MM.1S (cell line): ENCODE measurements around the gene ENO1.
"Not testable (repeated sequence)": the region's sequence is repeated elsewhere in the genome, so short reads cannot be mapped to it uniquely, and the experiment has no call there.

Experiments used
- DNase-seq: peaks from one replicate; pipeline ENCODE4 v3.0.0-alpha.2; 2015
- H2AFZ ChIP-seq: fragments of 300-600 bp; sonication (generic); 2 replicates; pipeline ENCODE4 v1.6.0; 2016; ENCODE audit warnings: antibody characterized with exemption, low read length
- H3F3A ChIP-seq: fragments of 300-600 bp; sonication (generic); 2 replicates; pipeline ENCODE4 v1.6.1; 2016; ENCODE audit warnings: mild to moderate bottlenecking, antibody characterized with exemption, low read length, moderate library complexity, mixed read lengths; ENCODE audit not compliant: insufficient read depth
- H3K27ac ChIP-seq: fragments of 300-600 bp; sonication (generic); 2 replicates; pipeline ENCODE4 v1.5.1; 2016; ENCODE audit warnings: mild to moderate bottlenecking, low read length
- H3K27me3 ChIP-seq: fragments of 300-600 bp; sonication (generic); replicated peaks from 2 replicates; pipeline ENCODE4 v1.6.0; 2016; ENCODE audit warnings: low read length; ENCODE audit not compliant: insufficient read depth
- H3K36me3 ChIP-seq: fragments of 300-600 bp; sonication (generic); replicated peaks from 2 replicates; pipeline ENCODE4 v1.6.1; 2016; ENCODE audit warnings: mild to moderate bottlenecking, low read length, mixed read lengths; ENCODE audit not compliant: insufficient read depth
- H3K4me1 ChIP-seq: fragments of 300-600 bp; sonication (generic); 2 replicates; pipeline ENCODE4 v1.6.1; 2016; ENCODE audit warnings: low read length, mixed read lengths
- H3K4me2 ChIP-seq: fragments of 300-600 bp; sonication (generic); 2 replicates; pipeline ENCODE4 v1.6.0; 2016; ENCODE audit warnings: low read depth, low read length
- H3K4me3 ChIP-seq: fragments of 300-600 bp; sonication (generic); 2 replicates; pipeline ENCODE4 v1.5.1; 2016; ENCODE audit warnings: low read length, mixed read lengths
- H3K79me2 ChIP-seq: fragments of 300-600 bp; sonication (generic); 2 replicates; pipeline ENCODE4 v1.6.1; 2016; ENCODE audit warnings: mixed run types, low read length, mixed read lengths
- H3K9ac ChIP-seq: fragments of 300-600 bp; sonication (generic); 2 replicates; pipeline ENCODE4 v1.6.1; 2016; ENCODE audit warnings: low read length, mixed read lengths
- H3K9me2 ChIP-seq: fragments of 300-600 bp; sonication (generic); replicated peaks from 2 replicates; pipeline ENCODE4 v1.6.1; 2016; ENCODE audit warnings: mild to moderate bottlenecking, low read length, mixed read lengths; ENCODE audit not compliant: insufficient read depth
- H3K9me3 ChIP-seq: fragments of 300-600 bp; sonication (generic); replicated peaks from 2 replicates; pipeline ENCODE4 v1.6.1; 2016; ENCODE audit warnings: mild to moderate bottlenecking, low read length, mixed read lengths; ENCODE audit not compliant: insufficient read depth
- H4K20me1 ChIP-seq: fragments of 300-600 bp; sonication (generic); 2 replicates; pipeline ENCODE4 v1.6.1; 2016; ENCODE audit warnings: mild to moderate bottlenecking, low read length, moderate library complexity, mixed read lengths; ENCODE audit not compliant: insufficient read depth
- EZH2 ChIP-seq: fragments of 300-600 bp; sonication (generic); optimal IDR thresholded peaks from 2 replicates; pipeline ENCODE3; 2017; ENCODE audit warnings: low read depth, mild to moderate bottlenecking, antibody characterized with exemption, low read length, mixed read lengths
- EZH2phosphoT487 ChIP-seq: fragments of 300-600 bp; sonication (generic); IDR thresholded peaks from 2 replicates; pipeline ENCODE4 v1.6.1; 2018; ENCODE audit warnings: antibody characterized with exemption, low read length
- TF ChIP-seq, protein P1 (sequence below): fragments of 300-600 bp; sonication (generic); IDR thresholded peaks from 2 replicates; pipeline ENCODE4 v1.5.1; 2016; ENCODE audit warnings: antibody characterized with exemption, low read length, mixed read lengths

ENO1 gene

DNA sequence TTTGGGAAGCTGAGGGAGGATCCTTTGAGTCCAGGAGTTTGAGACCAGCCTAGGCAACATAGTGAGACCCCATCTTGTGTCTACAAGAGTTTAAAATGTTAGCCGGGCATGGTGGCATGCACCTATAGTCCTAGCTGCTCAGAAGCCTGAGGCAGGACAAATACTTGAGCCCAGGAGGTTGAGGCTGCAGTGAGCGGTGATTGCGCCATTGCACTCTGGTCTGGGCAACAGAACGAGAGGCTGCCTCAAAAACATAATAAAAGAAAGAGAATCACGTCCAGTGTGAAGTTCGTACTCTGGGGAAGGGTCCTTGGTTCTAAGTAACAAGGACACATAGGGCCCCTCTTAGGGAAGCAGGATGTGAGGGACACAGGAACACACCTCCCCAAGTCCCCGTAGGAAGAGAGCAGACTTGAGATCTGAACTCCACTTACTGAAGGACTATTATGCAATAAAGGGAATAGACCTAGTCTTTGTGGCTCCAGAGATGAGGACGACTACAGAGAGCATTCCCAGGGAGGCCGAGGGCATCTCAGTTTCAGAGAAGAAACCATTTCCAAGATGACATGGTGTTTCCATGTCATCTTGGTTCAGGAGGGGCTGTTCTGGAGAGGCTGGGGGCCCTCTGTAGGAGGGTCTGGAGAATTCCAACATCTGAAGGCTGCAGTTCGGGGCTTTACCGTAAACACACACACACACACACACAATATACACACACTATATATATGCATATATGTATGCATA lies 10.8 kb upstream of the ENO1 start:
- Histone ChIP-seq H3K79me2 (no peaks in the 10 kb centered on the region), H3K4me2 (no peak overlapping the region), H3K36me3 (no peaks in the 10 kb centered on the region), H3F3A (no peaks in the 10 kb centered on the region), H3K4me3 (no peak overlapping the region), H3K9me3 (no peaks in the 10 kb centered on the region), H4K20me1 (no peaks in the 10 kb centered on the region), H3K4me1 (no peaks in the 10 kb centered on the region), H3K9ac (no peak overlapping the region), H2AFZ (no peak overlapping the region), H3K27me3 (no peaks in the 10 kb centered on the region), H3K9me2 (no peaks in the 10 kb centered on the region), H3K27ac (no peak overlapping the region)
- DNase-seq, result no peak
- no peak for TF ChIP-seq EZH2phosphoT487
- no peak for TF ChIP-seq EZH2
- TF ChIP-seq, protein P1, sequence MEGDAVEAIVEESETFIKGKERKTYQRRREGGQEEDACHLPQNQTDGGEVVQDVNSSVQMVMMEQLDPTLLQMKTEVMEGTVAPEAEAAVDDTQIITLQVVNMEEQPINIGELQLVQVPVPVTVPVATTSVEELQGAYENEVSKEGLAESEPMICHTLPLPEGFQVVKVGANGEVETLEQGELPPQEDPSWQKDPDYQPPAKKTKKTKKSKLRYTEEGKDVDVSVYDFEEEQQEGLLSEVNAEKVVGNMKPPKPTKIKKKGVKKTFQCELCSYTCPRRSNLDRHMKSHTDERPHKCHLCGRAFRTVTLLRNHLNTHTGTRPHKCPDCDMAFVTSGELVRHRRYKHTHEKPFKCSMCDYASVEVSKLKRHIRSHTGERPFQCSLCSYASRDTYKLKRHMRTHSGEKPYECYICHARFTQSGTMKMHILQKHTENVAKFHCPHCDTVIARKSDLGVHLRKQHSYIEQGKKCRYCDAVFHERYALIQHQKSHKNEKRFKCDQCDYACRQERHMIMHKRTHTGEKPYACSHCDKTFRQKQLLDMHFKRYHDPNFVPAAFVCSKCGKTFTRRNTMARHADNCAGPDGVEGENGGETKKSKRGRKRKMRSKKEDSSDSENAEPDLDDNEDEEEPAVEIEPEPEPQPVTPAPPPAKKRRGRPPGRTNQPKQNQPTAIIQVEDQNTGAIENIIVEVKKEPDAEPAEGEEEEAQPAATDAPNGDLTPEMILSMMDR, result no peak

DNA sequence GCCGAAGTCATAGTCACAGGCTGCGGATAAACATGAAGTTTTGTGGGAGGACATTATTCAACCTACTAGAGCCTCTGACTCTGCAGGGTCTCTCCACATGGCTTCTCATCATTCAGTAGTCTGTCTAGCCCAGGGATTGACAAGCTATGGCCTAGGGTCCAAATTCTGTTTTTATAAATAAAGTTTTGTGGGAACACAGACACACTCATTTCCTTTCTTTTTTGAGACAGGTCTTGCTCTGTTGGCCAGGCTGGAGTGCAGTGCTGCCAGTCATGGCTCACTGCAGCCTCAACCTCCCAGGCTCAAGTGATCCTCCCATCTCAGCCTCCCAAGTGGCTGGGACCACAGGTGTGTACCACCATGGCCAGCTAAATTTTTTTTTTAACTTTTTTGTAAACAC lies 8.1 kb upstream of the ENO1 start:
- Histone ChIP-seq H3K79me2 (no peaks in the 10 kb centered on the region), H3K9me2 (no peaks in the 10 kb centered on the region), H2AFZ (no peak overlapping the region), H3K27me3 (no peaks in the 10 kb centered on the region), H3K9me3 (no peaks in the 10 kb centered on the region), H3K27ac (no peak overlapping the region), H4K20me1 (no peaks in the 10 kb centered on the region), H3K4me1 (no peaks in the 10 kb centered on the region), H3K9ac (no peak overlapping the region), H3K4me3 (no peak overlapping the region), H3K4me2 (no peak overlapping the region), H3K36me3 (no peaks in the 10 kb centered on the region), H3F3A (no peaks in the 10 kb centered on the region)
- no peak for TF ChIP-seq EZH2phosphoT487
- TF ChIP-seq, protein P1, result no peak
- no peak for TF ChIP-seq EZH2
- DNase-seq, result no peak

DNA sequence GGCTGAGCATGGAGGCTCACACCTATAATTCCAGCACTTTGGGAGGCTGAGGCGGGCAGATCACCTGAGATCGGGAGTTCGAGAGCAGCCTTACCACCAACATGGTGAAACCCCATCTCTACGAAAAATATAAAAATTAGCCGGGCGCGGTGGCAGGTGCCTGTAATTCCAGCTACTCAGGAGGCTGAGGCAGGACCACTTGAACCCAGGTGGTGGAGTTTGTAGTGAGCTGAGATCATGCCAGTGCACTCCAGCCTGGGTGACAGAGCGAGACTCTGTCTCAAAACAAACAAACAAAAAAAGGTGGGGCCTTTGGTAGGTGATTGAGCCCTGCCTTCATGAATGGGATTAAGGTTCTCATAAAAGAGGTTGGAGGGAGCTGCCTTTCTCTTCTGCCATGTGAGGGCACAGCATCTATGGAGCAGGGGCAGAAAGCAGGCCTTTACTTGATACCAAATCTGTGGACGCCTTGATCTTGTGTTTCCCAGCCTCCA lies 7.6 kb upstream of the ENO1 start:
- not testable (repeated sequence) for H2AFZ ChIP-seq, H3K27ac ChIP-seq, H3K9me3 ChIP-seq, H3K4me1 ChIP-seq, H3K36me3 ChIP-seq, H3K9ac ChIP-seq, H3K4me2 ChIP-seq, H3K79me2 ChIP-seq, H3K9me2 ChIP-seq, H3K4me3 ChIP-seq, H4K20me1 ChIP-seq, DNase-seq, H3K27me3 ChIP-seq, H3F3A ChIP-seq

DNA sequence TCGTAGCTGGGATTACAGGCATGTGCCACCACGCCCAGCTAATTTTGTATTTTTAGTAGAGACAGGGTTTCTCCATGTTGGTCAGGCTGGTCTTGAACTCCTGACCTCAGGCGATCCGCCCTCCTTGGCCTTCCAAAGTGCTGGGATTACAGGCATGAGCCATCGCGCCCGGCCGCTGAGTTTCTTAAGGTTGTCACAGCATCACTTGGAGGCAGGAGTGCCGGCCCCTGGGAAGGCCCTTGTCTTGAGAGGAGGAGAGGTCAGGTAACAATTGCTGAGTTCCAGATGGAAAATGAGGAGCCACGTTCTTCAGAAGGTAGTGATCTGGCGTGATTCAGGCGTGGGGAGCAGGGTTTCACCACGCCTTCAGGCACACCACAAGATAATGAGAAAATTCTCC lies 5.6 kb upstream of the ENO1 start:
- not testable (repeated sequence) for H3F3A ChIP-seq, H3K4me3 ChIP-seq, H4K20me1 ChIP-seq, H3K27me3 ChIP-seq, DNase-seq, H3K9ac ChIP-seq, H3K27ac ChIP-seq, H3K79me2 ChIP-seq, H3K36me3 ChIP-seq, H3K9me3 ChIP-seq, H3K4me2 ChIP-seq, H3K4me1 ChIP-seq, H3K9me2 ChIP-seq, H2AFZ ChIP-seq
